ENCODE data around the gene ZNF710.

The ZNF710 gene

GRCh38 chr15:90049030-90049429 lies 47.9 kb downstream of the ZNF710 start:
- no peak overlapping the region for H3K27ac ChIP-seq
- no peaks in the 10 kb centered on the region for H3K27me3 ChIP-seq (ENCODE audit: control insufficient read depth, insufficient read depth, low read length)
- no peak overlapping the region for H3K4me2 ChIP-seq (ENCODE audit: low read length)
- H2AFZ ChIP-seq, result no peak overlapping the region
- no peak overlapping the region for H3K4me3 ChIP-seq (ENCODE audit: low read depth, low read length)
- TF ChIP-seq, protein P1, sequence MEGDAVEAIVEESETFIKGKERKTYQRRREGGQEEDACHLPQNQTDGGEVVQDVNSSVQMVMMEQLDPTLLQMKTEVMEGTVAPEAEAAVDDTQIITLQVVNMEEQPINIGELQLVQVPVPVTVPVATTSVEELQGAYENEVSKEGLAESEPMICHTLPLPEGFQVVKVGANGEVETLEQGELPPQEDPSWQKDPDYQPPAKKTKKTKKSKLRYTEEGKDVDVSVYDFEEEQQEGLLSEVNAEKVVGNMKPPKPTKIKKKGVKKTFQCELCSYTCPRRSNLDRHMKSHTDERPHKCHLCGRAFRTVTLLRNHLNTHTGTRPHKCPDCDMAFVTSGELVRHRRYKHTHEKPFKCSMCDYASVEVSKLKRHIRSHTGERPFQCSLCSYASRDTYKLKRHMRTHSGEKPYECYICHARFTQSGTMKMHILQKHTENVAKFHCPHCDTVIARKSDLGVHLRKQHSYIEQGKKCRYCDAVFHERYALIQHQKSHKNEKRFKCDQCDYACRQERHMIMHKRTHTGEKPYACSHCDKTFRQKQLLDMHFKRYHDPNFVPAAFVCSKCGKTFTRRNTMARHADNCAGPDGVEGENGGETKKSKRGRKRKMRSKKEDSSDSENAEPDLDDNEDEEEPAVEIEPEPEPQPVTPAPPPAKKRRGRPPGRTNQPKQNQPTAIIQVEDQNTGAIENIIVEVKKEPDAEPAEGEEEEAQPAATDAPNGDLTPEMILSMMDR (IDR thresholded peaks at IDR 0.05), result no peak
- no peaks in the 10 kb centered on the region for H3K9me3 ChIP-seq (ENCODE audit: control insufficient read depth, low read length)
- H3K36me3 ChIP-seq (ENCODE audit: control insufficient read depth, insufficient read depth, low read length), result no peaks in the 10 kb centered on the region
- H3K79me2 ChIP-seq, result peaks cover 15% of the 10 kb centered on the region
- H3K4me1 ChIP-seq, result peaks cover 5% of the 10 kb centered on the region
- H3K9ac ChIP-seq, result no peak overlapping the region

DNA sequence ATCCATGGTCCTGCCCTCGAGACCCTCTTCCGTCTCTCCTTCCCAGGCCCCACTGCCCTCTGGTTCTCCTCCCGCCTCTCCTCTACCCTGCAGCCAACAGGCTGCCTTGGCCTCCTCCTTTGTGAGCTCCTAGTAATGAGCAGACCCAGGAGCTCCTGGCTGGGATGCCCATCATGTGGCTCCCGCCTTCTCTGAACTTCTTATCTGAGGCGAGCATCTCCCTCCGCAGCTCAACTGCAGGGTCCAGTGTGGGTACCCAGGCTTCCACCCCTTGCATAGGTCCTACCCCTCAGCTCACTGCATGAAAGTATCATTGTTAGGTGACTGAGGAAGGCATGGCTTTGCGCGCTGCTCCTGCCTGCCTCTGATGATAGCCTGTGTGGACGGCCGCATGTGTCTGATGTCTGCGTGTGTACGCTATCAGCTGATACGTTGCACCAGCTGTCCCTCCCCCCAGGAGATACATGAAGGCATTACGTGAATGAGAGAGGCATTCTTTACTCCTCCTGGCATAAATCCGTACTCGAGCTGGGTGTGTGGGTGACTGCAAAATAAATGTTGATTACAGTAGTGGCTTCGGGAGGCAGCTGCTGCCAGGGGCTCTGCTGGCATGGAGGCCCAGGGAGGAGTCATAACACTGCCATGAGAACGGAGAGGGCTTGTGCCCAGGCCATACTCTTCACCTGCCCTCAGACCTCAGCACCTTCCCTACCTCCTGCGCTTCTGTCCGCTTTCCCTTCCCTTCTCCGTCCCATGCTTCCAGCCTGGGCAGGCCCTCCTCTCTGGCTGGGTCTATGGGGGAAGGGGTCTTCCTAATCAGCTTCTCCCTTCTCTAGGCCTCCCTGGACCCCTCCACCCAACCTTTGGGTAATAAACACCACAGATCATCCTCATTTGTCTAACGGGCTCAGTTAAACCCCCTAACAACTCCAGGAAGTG lies 48.8 kb downstream of the ZNF710 start:
- Histone ChIP-seq H3K27me3 (ENCODE audit: control insufficient read depth, insufficient read depth, low read length) (no peaks in the 10 kb centered on the region), H3K4me3 (ENCODE audit: low read depth, low read length) (no peak overlapping the region), H3K36me3 (ENCODE audit: control insufficient read depth, insufficient read depth, low read length) (no peaks in the 10 kb centered on the region), H3K4me1 (peaks cover 5% of the 10 kb centered on the region), H3K27ac (no peak overlapping the region), H3K9ac (no peak overlapping the region), H2AFZ (no peak overlapping the region), H3K9me3 (ENCODE audit: control insufficient read depth, low read length) (no peaks in the 10 kb centered on the region), H3K79me2 (peaks cover 12% of the 10 kb centered on the region), H3K4me2 (ENCODE audit: low read length) (no peak overlapping the region)
- TF ChIP-seq, protein P1 (IDR thresholded peaks at IDR 0.05), result no peak

- Histone ChIP-seq H2AFZ (no peak overlapping the region), H3K4me3 (ENCODE audit: low read depth, low read length) (no peak overlapping the region), H3K27ac (no peak overlapping the region), H3K79me2 (peaks cover 11% of the 10 kb centered on the region), H3K9me3 (ENCODE audit: control insufficient read depth, low read length) (no peaks in the 10 kb centered on the region), H3K36me3 (ENCODE audit: control insufficient read depth, insufficient read depth, low read length) (no peaks in the 10 kb centered on the region), H3K27me3 (ENCODE audit: control insufficient read depth, insufficient read depth, low read length) (no peaks in the 10 kb centered on the region), H3K4me2 (ENCODE audit: low read length) (no peak overlapping the region), H3K9ac (no peak overlapping the region), H3K4me1 (peaks cover 1% of the 10 kb centered on the region)
- TF ChIP-seq, protein P1 (IDR thresholded peaks at IDR 0.05), result no peak
Measured at GRCh38 chr15:90051874-90052273, 50.8 kb downstream of the ZNF710 start.

DNA sequence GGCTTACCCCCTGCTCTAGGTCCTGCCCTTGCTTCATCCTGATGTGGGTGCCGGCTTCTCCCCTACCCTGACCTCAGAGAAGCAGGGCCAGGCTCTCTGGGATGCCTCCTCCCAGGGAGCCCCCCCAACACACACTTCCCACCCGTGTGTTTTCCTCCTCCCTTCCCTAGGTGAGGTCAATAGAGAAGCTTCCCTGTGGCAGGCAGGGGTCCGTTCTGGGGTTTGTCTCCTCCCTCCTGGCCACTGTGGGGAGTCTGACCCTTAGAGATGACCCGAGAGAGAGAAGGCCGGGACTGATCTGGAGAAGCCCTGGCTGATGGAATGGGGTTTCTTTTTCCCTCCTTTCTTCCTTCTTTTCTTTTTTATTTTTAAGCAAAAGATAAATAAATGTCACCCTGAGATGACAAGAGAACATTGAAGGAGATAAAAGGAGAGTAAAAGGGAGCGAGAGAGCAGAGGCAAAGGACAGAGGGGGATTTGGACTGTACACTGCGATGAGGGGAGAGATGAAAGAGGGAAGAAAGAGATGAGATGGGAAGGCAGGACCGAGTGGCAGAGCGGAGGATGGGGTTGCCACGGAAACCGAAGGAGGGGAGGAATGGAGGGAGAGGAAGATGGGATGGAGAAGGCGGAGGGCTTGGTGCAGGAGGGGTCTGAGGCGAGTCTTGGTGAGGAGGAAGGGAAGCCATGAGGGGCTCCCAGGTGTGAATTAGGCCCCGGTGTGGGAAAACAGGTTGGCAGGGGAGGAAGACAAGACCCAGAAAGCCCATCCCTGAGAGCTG lies 52.8 kb downstream of the ZNF710 start:
- Histone ChIP-seq H3K27ac (no peak overlapping the region), H3K9ac (no peak overlapping the region)
- TF ChIP-seq, protein P1 (IDR thresholded peaks at IDR 0.05), result no peak

More for the DNA sequence above, 52.8 kb downstream of the ZNF710 start:
- no peaks in the 10 kb centered on the region for H3K9me3 ChIP-seq (ENCODE audit: control insufficient read depth, low read length)
- H3K27me3 ChIP-seq (ENCODE audit: control insufficient read depth, insufficient read depth, low read length), result no peaks in the 10 kb centered on the region
- H3K36me3 ChIP-seq (ENCODE audit: control insufficient read depth, insufficient read depth, low read length), result no peaks in the 10 kb centered on the region
- no peak overlapping the region for H2AFZ ChIP-seq
- H3K4me3 ChIP-seq (ENCODE audit: low read depth, low read length), result no peak overlapping the region
- no peak overlapping the region for H3K4me2 ChIP-seq (ENCODE audit: low read length)
- H3K79me2 ChIP-seq, result peaks cover 3% of the 10 kb centered on the region
- no peaks in the 10 kb centered on the region for H3K4me1 ChIP-seq
